ENCODE results near the gene VWA2.

Gene VWA2

GRCh38 chr10:114250716-114251115 is 11.7 kb downstream of the VWA2 start:
- Histone ChIP-seq H3K4me3 (ENCODE audit: low read depth, low read length) (no peak overlapping the region), H3K9ac (ENCODE audit: low read depth, low read length) (no peak overlapping the region), H3K27me3 (ENCODE audit: control insufficient read depth, insufficient read depth, low read length) (no peaks in the 10 kb centered on the region), H3K9me3 (ENCODE audit: control insufficient read depth, insufficient read depth, low read length) (no peaks in the 10 kb centered on the region), H3K4me1 (ENCODE audit: control insufficient read depth, insufficient read depth, low read length) (no peaks in the 10 kb centered on the region), H3K36me3 (ENCODE audit: control insufficient read depth, insufficient read depth, low read length) (peaks cover 3% of the 10 kb centered on the region)

GRCh38 chr10:114252092-114252491 is 13.0 kb downstream of the VWA2 start:
- Histone ChIP-seq H3K4me3 (ENCODE audit: low read depth, low read length) (no peak overlapping the region), H3K27me3 (ENCODE audit: control insufficient read depth, insufficient read depth, low read length) (no peaks in the 10 kb centered on the region), H3K9ac (ENCODE audit: low read depth, low read length) (no peak overlapping the region), H3K4me1 (ENCODE audit: control insufficient read depth, insufficient read depth, low read length) (no peaks in the 10 kb centered on the region), H3K9me3 (ENCODE audit: control insufficient read depth, insufficient read depth, low read length) (no peaks in the 10 kb centered on the region), H3K36me3 (ENCODE audit: control insufficient read depth, insufficient read depth, low read length) (peaks cover 3% of the 10 kb centered on the region)

- Histone ChIP-seq H3K27me3 (ENCODE audit: control insufficient read depth, insufficient read depth, low read length) (no peaks in the 10 kb centered on the region), H3K9me3 (ENCODE audit: control insufficient read depth, insufficient read depth, low read length) (no peaks in the 10 kb centered on the region), H3K36me3 (ENCODE audit: control insufficient read depth, insufficient read depth, low read length) (peaks cover 3% of the 10 kb centered on the region), H3K4me3 (ENCODE audit: low read depth, low read length) (no peak overlapping the region), H3K4me1 (ENCODE audit: control insufficient read depth, insufficient read depth, low read length) (peaks cover under 1% of the 10 kb centered on the region), H3K9ac (ENCODE audit: low read depth, low read length) (no peak overlapping the region)
These were observed 13.8 kb downstream of the VWA2 start for GRCh38 chr10:114252883-114253282.

GRCh38 chr10:114255227-114255626 is 16.2 kb downstream of the VWA2 start:
- no peaks in the 10 kb centered on the region for H3K27me3 ChIP-seq (ENCODE audit: control insufficient read depth, insufficient read depth, low read length)
- H3K36me3 ChIP-seq (ENCODE audit: control insufficient read depth, insufficient read depth, low read length) = peaks cover 3% of the 10 kb centered on the region
- H3K4me1 ChIP-seq (ENCODE audit: control insufficient read depth, insufficient read depth, low read length) = peaks cover 2% of the 10 kb centered on the region
- no peak overlapping the region for H3K9ac ChIP-seq (ENCODE audit: low read depth, low read length)
- H3K9me3 ChIP-seq (ENCODE audit: control insufficient read depth, insufficient read depth, low read length) = no peaks in the 10 kb centered on the region
- H3K4me3 ChIP-seq (ENCODE audit: low read depth, low read length) = no peak overlapping the region

- no peak overlapping the region for H3K4me3 ChIP-seq (ENCODE audit: low read depth, low read length)
- no peaks in the 10 kb centered on the region for H3K27me3 ChIP-seq (ENCODE audit: control insufficient read depth, insufficient read depth, low read length)
- no peaks in the 10 kb centered on the region for H3K9me3 ChIP-seq (ENCODE audit: control insufficient read depth, insufficient read depth, low read length)
- H3K9ac ChIP-seq (ENCODE audit: low read depth, low read length) = no peak overlapping the region
- peaks cover 2% of the 10 kb centered on the region for H3K4me1 ChIP-seq (ENCODE audit: control insufficient read depth, insufficient read depth, low read length)
- peaks cover 3% of the 10 kb centered on the region for H3K36me3 ChIP-seq (ENCODE audit: control insufficient read depth, insufficient read depth, low read length)
These were observed 17.1 kb downstream of the VWA2 start for GRCh38 chr10:114256008-114256765.

GRCh38 chr10:114256822-114257221 is 17.8 kb downstream of the VWA2 start:
- Histone ChIP-seq H3K27me3 (ENCODE audit: control insufficient read depth, insufficient read depth, low read length) (no peaks in the 10 kb centered on the region), H3K4me1 (ENCODE audit: control insufficient read depth, insufficient read depth, low read length) (peaks cover 2% of the 10 kb centered on the region), H3K9ac (ENCODE audit: low read depth, low read length) (no peak overlapping the region)

GRCh38 chr10:114257498-114257897 is 18.4 kb downstream of the VWA2 start:
- no peaks in the 10 kb centered on the region for H3K27me3 ChIP-seq (ENCODE audit: control insufficient read depth, insufficient read depth, low read length)
- H3K9me3 ChIP-seq (ENCODE audit: control insufficient read depth, insufficient read depth, low read length) = no peaks in the 10 kb centered on the region
- no peak overlapping the region for H3K4me3 ChIP-seq (ENCODE audit: low read depth, low read length)
- peaks cover 3% of the 10 kb centered on the region for H3K36me3 ChIP-seq (ENCODE audit: control insufficient read depth, insufficient read depth, low read length)
- no peak overlapping the region for H3K9ac ChIP-seq (ENCODE audit: low read depth, low read length)
- peaks cover 2% of the 10 kb centered on the region for H3K4me1 ChIP-seq (ENCODE audit: control insufficient read depth, insufficient read depth, low read length)

More at GRCh38 chr10:114256822-114257221, 17.8 kb downstream of the VWA2 start:
- Histone ChIP-seq H3K36me3 (ENCODE audit: control insufficient read depth, insufficient read depth, low read length) (peaks cover 3% of the 10 kb centered on the region), H3K9me3 (ENCODE audit: control insufficient read depth, insufficient read depth, low read length) (no peaks in the 10 kb centered on the region), H3K4me3 (ENCODE audit: low read depth, low read length) (no peak overlapping the region)

- Histone ChIP-seq H3K4me3 (ENCODE audit: low read depth, low read length) (no peak overlapping the region), H3K36me3 (ENCODE audit: control insufficient read depth, insufficient read depth, low read length) (peaks cover 3% of the 10 kb centered on the region), H3K27me3 (ENCODE audit: control insufficient read depth, insufficient read depth, low read length) (no peaks in the 10 kb centered on the region), H3K9ac (ENCODE audit: low read depth, low read length) (no peak overlapping the region), H3K9me3 (ENCODE audit: control insufficient read depth, insufficient read depth, low read length) (no peaks in the 10 kb centered on the region), H3K4me1 (ENCODE audit: control insufficient read depth, insufficient read depth, low read length) (peaks cover 2% of the 10 kb centered on the region)
These were observed 19.3 kb downstream of the VWA2 start for GRCh38 chr10:114258274-114258840.

GRCh38 chr10:114259824-114260223 is 20.8 kb downstream of the VWA2 start:
- Histone ChIP-seq H3K9ac (ENCODE audit: low read depth, low read length) (no peak overlapping the region), H3K27me3 (ENCODE audit: control insufficient read depth, insufficient read depth, low read length) (no peaks in the 10 kb centered on the region), H3K4me3 (ENCODE audit: low read depth, low read length) (no peak overlapping the region), H3K4me1 (ENCODE audit: control insufficient read depth, insufficient read depth, low read length) (peaks cover 2% of the 10 kb centered on the region), H3K9me3 (ENCODE audit: control insufficient read depth, insufficient read depth, low read length) (no peaks in the 10 kb centered on the region), H3K36me3 (ENCODE audit: control insufficient read depth, insufficient read depth, low read length) (no peaks in the 10 kb centered on the region)

GRCh38 chr10:114260366-114260765 is 21.3 kb downstream of the VWA2 start:
- no peaks in the 10 kb centered on the region for H3K9me3 ChIP-seq (ENCODE audit: control insufficient read depth, insufficient read depth, low read length)

GRCh38 chr10:114261076-114261475 is 22.0 kb downstream of the VWA2 start:
- Histone ChIP-seq H3K9ac (ENCODE audit: low read depth, low read length) (no peak overlapping the region), H3K27me3 (ENCODE audit: control insufficient read depth, insufficient read depth, low read length) (no peaks in the 10 kb centered on the region), H3K36me3 (ENCODE audit: control insufficient read depth, insufficient read depth, low read length) (no peaks in the 10 kb centered on the region), H3K4me3 (ENCODE audit: low read depth, low read length) (no peak overlapping the region), H3K4me1 (ENCODE audit: control insufficient read depth, insufficient read depth, low read length) (peaks cover 2% of the 10 kb centered on the region), H3K9me3 (ENCODE audit: control insufficient read depth, insufficient read depth, low read length) (no peaks in the 10 kb centered on the region)

More at GRCh38 chr10:114260366-114260765, 21.3 kb downstream of the VWA2 start:
- H3K4me3 ChIP-seq (ENCODE audit: low read depth, low read length) = no peak overlapping the region
- H3K36me3 ChIP-seq (ENCODE audit: control insufficient read depth, insufficient read depth, low read length) = no peaks in the 10 kb centered on the region
- no peak overlapping the region for H3K9ac ChIP-seq (ENCODE audit: low read depth, low read length)
- H3K27me3 ChIP-seq (ENCODE audit: control insufficient read depth, insufficient read depth, low read length) = no peaks in the 10 kb centered on the region
- peaks cover 2% of the 10 kb centered on the region for H3K4me1 ChIP-seq (ENCODE audit: control insufficient read depth, insufficient read depth, low read length)

GRCh38 chr10:114262496-114262895 is 23.4 kb downstream of the VWA2 start:
- Histone ChIP-seq H3K36me3 (ENCODE audit: control insufficient read depth, insufficient read depth, low read length) (no peaks in the 10 kb centered on the region), H3K4me1 (ENCODE audit: control insufficient read depth, insufficient read depth, low read length) (peaks cover 2% of the 10 kb centered on the region)

More at GRCh38 chr10:114262496-114262895, 23.4 kb downstream of the VWA2 start:
- no peaks in the 10 kb centered on the region for H3K9me3 ChIP-seq (ENCODE audit: control insufficient read depth, insufficient read depth, low read length)
- H3K4me3 ChIP-seq (ENCODE audit: low read depth, low read length) = no peak overlapping the region
- H3K27me3 ChIP-seq (ENCODE audit: control insufficient read depth, insufficient read depth, low read length) = no peaks in the 10 kb centered on the region
- H3K9ac ChIP-seq (ENCODE audit: low read depth, low read length) = no peak overlapping the region

Measured in iPS-15b (cell line).